GM12878 (cell line): ENCODE results near the gene RPGRIP1L.

Source experiments
- CBX3 ChIP-seq: fragments of 200-600 bp; sonication (generic); IDR thresholded peaks from 2 replicates; pipeline ENCODE4 v1.6.1; 2016; ENCODE audit warnings: low read depth, borderline replicate concordance
- CBX5 ChIP-seq: sonication (generic); IDR thresholded peaks from 2 replicates; pipeline ENCODE4 v1.6.1; 2016; ENCODE audit warnings: low read depth, moderate library complexity, mild to moderate bottlenecking, inconsistent platforms
- CREM ChIP-seq: IDR thresholded peaks from 2 replicates; pipeline ENCODE4 v1.6.1; 2014; ENCODE audit warnings: antibody characterized with exemption, low read depth
- CTCF ChIP-seq, 3 experiments: IDR thresholded peaks in 2 of 3; conservative IDR thresholded peaks in 1 of 3; 2 replicates each; pipeline ENCODE4 v1.5.1; 2011; ENCODE audit warnings: low read depth in 3 of 3, low read length in 3 of 3, mild to moderate bottlenecking in 3 of 3, control low read depth in 2 of 3, moderate library complexity in 2 of 3, inconsistent platforms in 1 of 3, mixed read lengths in 1 of 3; ENCODE audit not compliant: control insufficient read depth in 2 of 3, insufficient read depth in 1 of 3; ENCODE audit errors: extremely low read depth in 1 of 3
- EP300 ChIP-seq, 2 experiments: fragments of 150-350 bp in 1 of 2; IDR thresholded peaks; 2 replicates each; pipeline ENCODE4 v1.6.1; 2011 to 2012; ENCODE audit warnings: low read depth in 2 of 2, low read length in 2 of 2, borderline replicate concordance in 1 of 2, improper control_type of control experiment in 1 of 2, inconsistent platforms in 1 of 2; ENCODE audit not compliant: control insufficient read depth in 1 of 2
- ETV6 ChIP-seq, 2 experiments: fragments of 450-650 bp in 1 of 2; IDR thresholded peaks in 1 of 2; conservative IDR thresholded peaks in 1 of 2; 2 replicates each; pipeline ENCODE4 v1.6.1; 2014; ENCODE audit warnings: antibody characterized with exemption in 1 of 2, borderline replicate concordance in 1 of 2, low read depth in 1 of 2, mild to moderate bottlenecking in 1 of 2, moderate library complexity in 1 of 2
- NRF1 ChIP-seq: conservative IDR thresholded peaks from 2 replicates; pipeline ENCODE4 v1.6.1; 2011; ENCODE audit warnings: mild to moderate bottlenecking, low read depth, low read length, improper control_type of control experiment
- POLR2A ChIP-seq: IDR thresholded peaks from 2 replicates; pipeline ENCODE4 v1.6.1; 2011; ENCODE audit warnings: low read depth, mild to moderate bottlenecking, low read length
- POLR2AphosphoS2 ChIP-seq: IDR thresholded peaks from 2 replicates; pipeline ENCODE4 v1.6.1; 2011; ENCODE audit warnings: low read depth, mild to moderate bottlenecking, low read length, improper control_type of control experiment, moderate library complexity
- RB1 ChIP-seq: fragments of 450-650 bp; formaldehyde crosslinking; IDR thresholded peaks from 2 replicates; pipeline ENCODE4 v1.6.1; 2017; ENCODE audit warnings: mild to moderate bottlenecking, borderline replicate concordance
- SMAD1 ChIP-seq: fragments of 450-650 bp; IDR thresholded peaks from 2 replicates; pipeline ENCODE4 v1.6.1; 2018; ENCODE audit warnings: mild to moderate bottlenecking, low read depth; ENCODE audit not compliant: partially characterized antibody
- USF2 ChIP-seq: IDR thresholded peaks from 2 replicates; pipeline ENCODE4 v1.6.1; 2011; ENCODE audit warnings: low read depth, low read length, improper control_type of control experiment, borderline replicate concordance
- ZBTB11 ChIP-seq: fragments of 450-650 bp; formaldehyde crosslinking; IDR thresholded peaks from 2 replicates; pipeline ENCODE4 v1.5.0; 2022; ENCODE audit warnings: mild to moderate bottlenecking, missing genetic modification characterization
- ZBTB33 ChIP-seq: fragments of 450-650 bp; IDR thresholded peaks from 2 replicates; pipeline ENCODE4 v1.6.1; 2017; ENCODE audit warnings: mild to moderate bottlenecking

GRCh38 chr16:53636978-53637377, 66.7 kb downstream of the RPGRIP1L start:
- TF ChIP-seq RB1 (no peak), CREM (no peak), ZBTB33 (no peak), CTCF (IDR thresholded peaks at IDR 0.05 in 2 of 3, conservative IDR thresholded peaks at IDR 0.05 in 1 of 3; ENCODE audit: control insufficient read depth in 2 of 3, extremely low read depth in 1 of 3, insufficient read depth in 1 of 3, low read depth in 3 of 3, low read length in 3 of 3) (no peak), SMAD1 (no peak), EP300 (IDR thresholded peaks at IDR 0.05; ENCODE audit: borderline replicate concordance in 1 of 2, control insufficient read depth in 1 of 2, low read depth in 2 of 2, low read length in 2 of 2) (no peak), USF2 (no peak), CBX5 (no peak), ETV6 (conservative IDR thresholded peaks at IDR 0.05 in 1 of 2, IDR thresholded peaks at IDR 0.05 in 1 of 2; ENCODE audit: borderline replicate concordance in 1 of 2, low read depth in 1 of 2) (no peak), ZBTB11 (CRISPR knock-in tag) (no peak), NRF1 (no peak), CBX3 (no peak), POLR2A (no peak), POLR2AphosphoS2 (no peak)
